CD4-positive, alpha-beta memory T cell (primary cell): ENCODE results near the gene ADGRV1. TPM values are rescaled to one million over a fixed set of nuclear protein-coding genes. Genes with fewer than 3 reads are reported as not detected.
"Not testable (repeated sequence)": the region's sequence is repeated elsewhere in the genome, so short reads cannot be mapped to it uniquely, and the experiment has no call there.

ENCODE experiments used
- CTCF ChIA-PET: fragments of 350-600 bp; sonication (Branson Sonifier 250); formaldehyde crosslinking; loops from one replicate; lab custom pipeline; 2021; ENCODE audit warnings: inconsistent platforms; ENCODE audit not compliant: partially characterized antibody; lab: Charles Lee
- POLR2A ChIA-PET: fragments of 350-600 bp; sonication (Branson Sonifier 250); formaldehyde crosslinking; loops from one replicate; lab custom pipeline; 2021; ENCODE audit not compliant: partially characterized antibody; lab: Charles Lee
- DNase-seq, 5 donors: peaks; one replicate each; pipeline versions ENCODE4 v3.0.0 to v3.0.0-alpha.2; 2020 to 2022; ENCODE audit warnings: mixed read lengths in 1 of 5
- H3K27ac ChIP-seq: one replicate; pipeline ENCODE4 v1.7.0; 2013; ENCODE audit warnings: low read depth, low read length
- H3K27me3 ChIP-seq: 2 replicates; pipeline ENCODE4 v1.7.0; 2013; ENCODE audit warnings: mild to moderate bottlenecking, low read length, moderate library complexity; ENCODE audit not compliant: insufficient read depth
- H3K36me3 ChIP-seq: 2 replicates; pipeline ENCODE4 v1.7.0; 2013; ENCODE audit warnings: mild to moderate bottlenecking, low read length, moderate library complexity; ENCODE audit not compliant: insufficient read depth
- H3K4me1 ChIP-seq: 2 replicates; pipeline ENCODE4 v1.7.0; 2013; ENCODE audit warnings: mild to moderate bottlenecking, low read length, moderate library complexity; ENCODE audit not compliant: insufficient read depth
- H3K4me3 ChIP-seq, 2 donors: one replicate each; pipeline ENCODE4 v1.7.0; 2013; ENCODE audit warnings: low read length in 2 of 2, mild to moderate bottlenecking in 1 of 2
- H3K9me3 ChIP-seq, 2 donors: one replicate each; pipeline ENCODE4 v1.7.0; 2013; ENCODE audit warnings: low read length in 2 of 2, control low read depth in 1 of 2; ENCODE audit not compliant: control insufficient read depth in 1 of 2
- H3K27ac Mint-ChIP-seq, 7 donors: one replicate each; pipeline ENCODE4 v1.8.0; 2020 to 2021; ENCODE audit warnings: mixed read lengths in 7 of 7, mild to moderate bottlenecking in 6 of 7, inconsistent platforms in 3 of 7, moderate library complexity in 3 of 7
- H3K27me3 Mint-ChIP-seq, 2 donors: one replicate each; pipeline ENCODE4 v1.8.0; 2020 to 2021; ENCODE audit warnings: mixed read lengths in 2 of 2
- H3K36me3 Mint-ChIP-seq, 2 donors: one replicate each; pipeline ENCODE4 v1.8.0; 2020 to 2021; ENCODE audit warnings: mixed read lengths in 2 of 2, inconsistent platforms in 1 of 2, mild to moderate bottlenecking in 1 of 2
- H3K4me1 Mint-ChIP-seq, 4 donors: one replicate each; pipeline ENCODE4 v1.8.0; 2020 to 2021; ENCODE audit warnings: mixed read lengths in 4 of 4, mild to moderate bottlenecking in 1 of 4
- H3K4me3 Mint-ChIP-seq, 8 donors: one replicate each; pipeline ENCODE4 v1.8.0; 2020 to 2021; ENCODE audit warnings: mixed read lengths in 8 of 8, mild to moderate bottlenecking in 7 of 8, moderate library complexity in 6 of 8, inconsistent platforms in 3 of 8
- H3K9me3 Mint-ChIP-seq, 8 donors: one replicate each; pipeline ENCODE4 v1.8.0; 2020 to 2021; ENCODE audit warnings: mixed read lengths in 8 of 8, mild to moderate bottlenecking in 5 of 8, inconsistent platforms in 3 of 8, moderate library complexity in 1 of 8
- intact Hi-C: fragments of 100-400 bp; cut with micrococcal nuclease; formaldehyde crosslinking; loops from one replicate; pipeline ENCODE4 v1.15.1; 2023
- polyA plus RNA-seq, 2 donors: library from polyadenylated mRNA; unstranded; fragments of 300-500 nt; fragmentation: Illumina TruSeq; gene quantifications; one replicate each; pipeline ENCODE4 v1.2.3, GENCODE V29; 2021
- total RNA-seq, 2 experiments: library from RNA; stranded (reverse); gene quantifications; one replicate each; pipeline ENCODE4 v1.2.3, GENCODE V29; 2021

ADGRV1 gene
- total and polyA plus RNA-seq, 4 experiments from 2014 or later: 0.09 to 0.22 TPM; not detected in 2

DNA sequence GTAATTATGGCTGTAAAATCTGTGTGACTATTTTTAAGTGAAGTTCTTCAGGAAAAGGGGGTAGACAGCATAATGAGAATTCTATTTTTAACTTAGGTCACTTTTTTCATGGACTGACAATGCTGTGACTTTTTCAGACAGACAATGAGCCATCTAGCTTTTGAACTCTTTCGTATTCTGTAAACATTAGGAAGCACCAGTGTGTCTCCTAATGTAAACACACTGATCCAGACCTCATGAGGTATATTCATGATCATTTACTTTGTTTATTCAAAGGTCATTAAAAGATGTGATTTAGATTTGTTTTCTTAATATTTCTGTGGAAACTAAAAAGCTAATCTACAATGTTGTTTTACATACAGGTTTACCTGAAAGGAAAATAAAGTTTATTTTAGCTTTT lies 352.6 kb downstream of the ADGRV1 start:
- Histone ChIP-seq H3K27me3 (no peaks in the 10 kb centered on the region), H3K9me3 (no peaks in the 10 kb centered on the region), H3K36me3 (no peaks in the 10 kb centered on the region), H3K4me1 (no peaks in the 10 kb centered on the region), H3K4me3 (no peak overlapping the region), H3K27ac (no peak overlapping the region)
- Mint-ChIP-seq H3K27me3 (peaks cover 7 to 11% of the 10 kb centered on the region in 2 donors), H3K4me1 (no peaks in the 10 kb centered on the region), H3K27ac (no peak overlapping the region), H3K4me3 (no peak overlapping the region), H3K36me3 (no peaks in the 10 kb centered on the region), H3K9me3 (peaks cover 0 to 3% (median 0%) of the 10 kb centered on the region in 8 donors)
- no peak for DNase-seq
- ChIA-PET POLR2A (no interaction called here), CTCF (no interaction called here)
- intact Hi-C loops: no loop called here

DNA sequence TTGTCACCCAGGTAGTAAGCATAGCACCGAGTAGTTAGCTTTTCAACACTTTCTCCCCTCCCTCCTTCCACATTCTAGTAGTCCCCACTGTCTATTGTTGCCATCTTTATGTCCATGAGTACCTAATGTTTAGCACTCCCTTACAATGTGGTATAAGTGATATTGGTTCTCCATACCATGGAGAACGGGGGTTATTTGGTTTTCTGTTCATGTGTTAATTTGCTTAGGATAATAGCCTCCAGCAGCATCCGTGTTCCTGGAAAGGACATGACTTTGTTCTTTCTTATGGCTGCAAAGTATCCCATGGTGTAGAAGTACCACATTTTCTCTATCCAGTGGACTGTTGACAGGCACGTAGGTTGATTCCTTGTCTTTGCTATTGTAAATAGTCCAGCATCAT lies 353.9 kb downstream of the ADGRV1 start:
- no peak overlapping the region for H3K27ac ChIP-seq
- Mint-ChIP-seq H3K36me3 (no peaks in the 10 kb centered on the region), H3K27me3 (peaks cover 9 to 11% of the 10 kb centered on the region in 2 donors), H3K9me3 (no peaks in the 10 kb centered on the region), H3K27ac (no peak overlapping the region), H3K4me3 (no peak overlapping the region), H3K4me1 (no peaks in the 10 kb centered on the region)
- H3K27me3 ChIP-seq: no peaks in the 10 kb centered on the region
- H3K9me3 ChIP-seq: no peaks in the 10 kb centered on the region
- H3K36me3 ChIP-seq: no peaks in the 10 kb centered on the region
- intact Hi-C loops: no loop called here
- H3K4me1 ChIP-seq: no peaks in the 10 kb centered on the region
- ChIA-PET POLR2A (no interaction called here), CTCF (no interaction called here)
- H3K4me3 ChIP-seq: no peak overlapping the region
- DNase-seq: no peak

DNA sequence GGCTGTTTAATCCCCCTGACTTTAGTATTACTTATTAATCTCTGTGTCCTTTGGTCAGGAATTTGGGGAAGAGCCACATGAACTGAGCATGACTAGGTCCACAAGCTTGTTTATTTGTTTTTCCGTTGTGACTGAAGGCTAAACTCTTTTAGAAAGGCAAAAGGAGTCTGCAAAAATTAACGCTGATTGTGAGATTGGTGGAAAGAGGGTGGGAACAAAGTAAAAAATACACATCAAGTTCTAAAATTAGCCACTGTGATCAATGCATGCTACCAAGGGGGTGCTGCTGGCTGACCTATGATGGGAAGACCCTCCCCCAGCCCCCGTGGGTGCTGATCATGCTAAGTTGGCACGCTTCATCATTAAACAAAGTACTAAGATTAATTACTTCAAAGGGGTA lies 356.8 kb downstream of the ADGRV1 start:
- DNase-seq: no peak
- H3K4me1 Mint-ChIP-seq: no peaks in the 10 kb centered on the region

DNA sequence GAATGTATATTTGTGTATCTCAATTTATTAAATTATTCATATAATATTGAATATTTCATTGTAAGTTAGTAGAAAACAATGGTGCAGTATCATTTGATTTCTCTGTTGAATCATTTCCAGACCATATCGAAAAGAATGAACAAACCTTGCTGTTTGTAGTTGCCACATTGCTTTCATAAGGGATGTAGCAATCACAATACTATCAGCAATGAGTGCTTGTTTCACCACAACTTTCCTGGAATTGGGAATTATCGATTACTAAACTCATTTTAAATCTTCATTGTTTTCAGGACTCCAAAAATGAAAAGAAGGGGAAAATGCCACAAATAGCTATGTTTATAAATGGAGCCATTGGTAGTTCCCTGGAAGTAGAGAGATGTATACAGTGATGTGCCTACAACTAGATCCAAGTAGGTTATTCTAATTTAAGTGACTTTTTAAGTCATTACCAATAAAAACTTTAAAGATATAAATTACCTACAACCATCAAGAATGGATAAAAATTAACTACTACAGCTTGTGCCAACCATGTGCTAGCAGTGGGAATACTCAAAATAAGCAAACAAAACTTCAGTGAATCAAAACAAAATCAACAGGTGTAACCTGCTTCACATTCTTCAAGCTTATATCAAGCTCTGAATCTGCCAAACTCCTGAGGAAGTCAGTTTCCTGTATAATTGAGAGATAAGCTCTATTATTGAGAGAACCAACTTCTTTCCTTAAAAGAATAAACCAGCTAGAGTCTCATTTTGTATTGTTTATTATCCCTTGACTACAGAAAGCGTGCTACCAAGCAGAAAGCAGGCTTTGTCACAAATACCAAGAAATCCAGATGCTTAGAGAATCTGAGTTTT lies 358.6 kb downstream of the ADGRV1 start:
- peaks cover 7 to 11% of the 10 kb centered on the region in 2 donors for H3K27me3 Mint-ChIP-seq
- Histone ChIP-seq H3K9me3 (no peaks in the 10 kb centered on the region), H3K4me3 (no peak overlapping the region), H3K27ac (no peak overlapping the region), H3K4me1 (no peaks in the 10 kb centered on the region), H3K27me3 (no peaks in the 10 kb centered on the region), H3K36me3 (no peaks in the 10 kb centered on the region)
- no peak for DNase-seq
- H3K27ac Mint-ChIP-seq: no peak overlapping the region
- ChIA-PET POLR2A (no interaction called here), CTCF (interaction anchor here (1.0 to 1.4 kb wide), 2 partner anchors 14 to 15 kb away, joined by 4 to 5 read pairs; no protein-coding TSS in a partner anchor)
- intact Hi-C loops: no loop called here
- no peaks in the 10 kb centered on the region for H3K4me1 Mint-ChIP-seq
- no peak overlapping the region for H3K4me3 Mint-ChIP-seq
- peaks cover 0 to 2% (median 0%) of the 10 kb centered on the region in 8 donors for H3K9me3 Mint-ChIP-seq
- H3K36me3 Mint-ChIP-seq: no peaks in the 10 kb centered on the region

More for the DNA sequence above, 356.8 kb downstream of the ADGRV1 start:
- intact Hi-C loops: no loop called here
- H3K36me3 ChIP-seq: no peaks in the 10 kb centered on the region
- ChIA-PET CTCF (no interaction called here), POLR2A (no interaction called here)
- peaks cover 7 to 9% of the 10 kb centered on the region in 2 donors for H3K27me3 Mint-ChIP-seq
- H3K4me3 Mint-ChIP-seq: no peak overlapping the region
- H3K27ac Mint-ChIP-seq: no peak overlapping the region
- no peaks in the 10 kb centered on the region for H3K4me1 ChIP-seq
- no peaks in the 10 kb centered on the region for H3K36me3 Mint-ChIP-seq
- no peaks in the 10 kb centered on the region for H3K9me3 Mint-ChIP-seq
- no peaks in the 10 kb centered on the region for H3K27me3 ChIP-seq
- no peaks in the 10 kb centered on the region for H3K9me3 ChIP-seq
- no peak overlapping the region for H3K27ac ChIP-seq
- no peak overlapping the region for H3K4me3 ChIP-seq

DNA sequence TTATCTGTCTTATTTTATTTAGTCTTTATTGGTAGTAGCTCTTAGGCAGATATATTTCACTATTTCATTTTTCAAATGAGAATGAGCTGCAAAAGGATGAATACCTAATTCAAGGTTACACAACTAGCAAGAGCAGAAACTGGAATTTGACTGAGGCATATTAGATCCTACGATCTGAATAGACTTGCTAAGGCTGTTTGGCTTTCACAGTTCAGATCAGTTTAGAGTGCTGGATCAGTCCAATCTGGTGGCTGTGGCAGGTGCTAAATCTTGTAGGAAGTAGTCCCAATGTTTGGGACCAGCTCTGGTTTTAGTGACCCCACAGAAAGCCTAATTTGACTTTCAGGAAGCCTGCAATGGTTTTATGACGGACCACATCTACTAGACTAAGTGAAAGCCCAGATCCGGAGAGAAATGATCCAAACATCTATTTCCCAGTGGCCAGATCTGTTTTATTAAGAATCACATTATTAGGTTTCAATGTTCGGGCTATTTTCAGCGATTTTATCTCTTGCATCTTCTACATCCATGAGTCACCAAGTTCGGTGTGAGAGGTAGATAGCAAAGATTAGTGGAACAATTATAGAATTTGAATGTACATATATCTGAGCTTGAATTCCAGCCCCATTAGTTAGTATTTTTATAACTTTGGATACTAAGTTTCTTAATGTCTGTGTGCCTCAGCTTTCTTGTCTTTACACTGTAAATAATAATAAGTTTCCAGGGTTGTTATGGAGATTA lies 359.5 kb downstream of the ADGRV1 start:
- no peak overlapping the region for H3K4me3 ChIP-seq
- no peaks in the 10 kb centered on the region for H3K4me1 ChIP-seq
- Mint-ChIP-seq H3K27me3 (peaks cover 7 to 9% of the 10 kb centered on the region in 2 donors), H3K27ac (no peak overlapping the region), H3K4me3 (no peak overlapping the region), H3K36me3 (no peaks in the 10 kb centered on the region), H3K9me3 (peaks cover 0 to 2% (median 0%) of the 10 kb centered on the region in 8 donors), H3K4me1 (no peaks in the 10 kb centered on the region)
- no peak for DNase-seq
- intact Hi-C loops: no loop called here
- ChIA-PET POLR2A (no interaction called here), CTCF (interaction anchor here (1.0 to 1.4 kb wide), 2 partner anchors 13 to 15 kb away, joined by 4 to 5 read pairs; no protein-coding TSS in a partner anchor)
- H3K27me3 ChIP-seq: no peaks in the 10 kb centered on the region
- H3K9me3 ChIP-seq: no peaks in the 10 kb centered on the region
- no peaks in the 10 kb centered on the region for H3K36me3 ChIP-seq
- H3K27ac ChIP-seq: no peak overlapping the region

DNA sequence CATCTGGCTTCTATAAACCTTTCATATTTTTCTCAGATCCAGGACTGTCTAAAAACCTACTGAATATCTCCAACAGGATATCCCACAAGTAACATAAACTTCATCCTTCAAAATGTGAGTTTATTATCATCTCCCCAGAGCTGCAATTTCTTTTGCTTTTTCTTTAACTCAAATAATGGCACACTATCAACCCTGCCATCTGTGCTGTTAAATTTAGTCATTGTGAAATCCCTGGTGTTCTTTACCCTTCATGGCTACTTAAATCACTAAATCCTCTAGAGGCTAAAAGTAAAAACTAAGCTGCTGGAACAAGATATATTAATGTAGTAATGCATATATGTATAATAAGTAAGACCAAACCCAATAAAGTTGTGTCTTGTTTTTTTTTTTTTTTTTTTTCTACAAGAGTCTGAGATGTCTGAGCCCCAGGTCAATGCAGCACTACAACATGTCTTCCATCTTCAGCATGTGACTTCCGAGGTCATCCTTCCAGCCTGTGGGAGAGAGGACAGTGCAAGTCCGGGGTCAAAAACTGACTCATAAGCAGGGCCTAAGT lies 362.9 kb downstream of the ADGRV1 start:
- no peak overlapping the region for H3K27ac ChIP-seq
- Mint-ChIP-seq H3K36me3 (no peaks in the 10 kb centered on the region), H3K27ac (no peak overlapping the region), H3K4me3 (no peak overlapping the region), H3K27me3 (peaks cover 0 to 7% of the 10 kb centered on the region in 2 donors), H3K9me3 (peaks cover 0 to 2% (median 0%) of the 10 kb centered on the region in 8 donors), H3K4me1 (no peaks in the 10 kb centered on the region)
- intact Hi-C loops: no loop called here
- no peaks in the 10 kb centered on the region for H3K4me1 ChIP-seq
- ChIA-PET CTCF (no interaction called here), POLR2A (no interaction called here)
- DNase-seq: no peak
- no peaks in the 10 kb centered on the region for H3K9me3 ChIP-seq
- no peaks in the 10 kb centered on the region for H3K36me3 ChIP-seq
- H3K4me3 ChIP-seq: no peak overlapping the region
- H3K27me3 ChIP-seq: no peaks in the 10 kb centered on the region

DNA sequence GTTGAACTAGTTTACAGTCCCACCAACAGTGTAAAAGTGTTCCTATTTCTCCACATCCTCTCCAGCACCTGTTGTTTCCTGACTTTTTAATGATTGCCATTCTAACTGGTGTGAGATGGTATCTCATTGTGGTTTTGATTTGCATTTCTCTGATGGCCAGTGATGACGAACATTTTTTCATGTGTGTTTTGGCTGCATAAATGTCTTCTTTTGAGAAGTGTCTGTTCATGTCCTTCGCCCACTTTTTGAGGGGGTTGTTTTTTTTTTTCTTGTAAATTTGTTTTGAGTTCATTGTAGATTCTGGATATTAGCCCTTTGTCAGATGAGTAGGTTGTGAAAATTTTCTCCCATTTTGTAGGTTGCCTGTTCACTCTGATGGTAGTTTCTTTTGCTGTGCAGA lies 365.6 kb downstream of the ADGRV1 start:
- H3K27ac ChIP-seq, H3K9me3 Mint-ChIP-seq, H3K4me1 ChIP-seq, H3K9me3 ChIP-seq, CTCF ChIA-PET, H3K4me3 ChIP-seq, POLR2A ChIA-PET, H3K36me3 Mint-ChIP-seq, H3K36me3 ChIP-seq, intact Hi-C loops, H3K27me3 ChIP-seq, H3K27ac Mint-ChIP-seq, H3K27me3 Mint-ChIP-seq, H3K4me1 Mint-ChIP-seq, DNase-seq, H3K4me3 Mint-ChIP-seq: not testable (repeated sequence)
